HG02678 (cell line): ENCODE data around the gene TMEM108.
"Not testable (repeated sequence)": the region's sequence is repeated elsewhere in the genome, so short reads cannot be mapped to it uniquely, and the experiment has no call there.

Experiments
- ATAC-seq: cut with Tn5 transposase; IDR thresholded peaks from one replicate; pipeline ENCODE4 v1.9.1; 2021; ENCODE audit warnings: mild to moderate bottlenecking, moderate library complexity; ENCODE audit not compliant: unreplicated experiment

TMEM108 gene

DNA sequence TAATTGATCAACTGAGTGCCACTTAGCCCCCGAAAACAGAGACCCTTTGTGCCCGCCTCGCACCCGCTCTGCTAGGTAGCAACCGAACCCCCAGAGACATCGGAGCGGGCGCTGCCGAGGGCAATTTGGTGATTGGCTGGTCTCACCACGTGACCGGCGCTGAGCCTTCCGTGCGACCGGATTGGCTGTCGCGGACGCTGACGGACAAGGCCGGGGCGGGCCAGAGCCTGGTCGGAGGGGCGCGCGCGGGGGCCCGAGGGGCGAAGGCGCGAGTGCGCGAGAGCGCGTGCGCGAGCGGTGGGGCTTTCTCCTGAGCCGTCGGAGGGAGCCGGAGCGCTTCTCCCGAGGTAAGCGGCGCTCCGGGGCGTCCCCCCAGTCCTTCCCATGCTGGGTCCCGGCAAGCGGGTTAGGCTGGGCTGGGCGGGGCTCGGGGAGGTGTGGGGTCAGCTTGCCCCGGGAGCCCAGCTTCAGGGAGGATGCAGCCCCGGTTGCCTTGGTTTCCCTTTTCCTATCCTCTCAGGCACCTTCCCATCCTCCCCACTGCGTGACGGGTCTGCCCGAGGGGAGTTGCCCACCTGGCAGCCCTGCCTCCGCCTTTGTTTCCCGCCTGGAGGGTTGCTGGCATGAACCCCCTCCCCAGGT lies at the start of gene TMEM108:
TSS of gene TMEM108 (plus strand) at position 303 of the 642 bp plus-strand sequence.
- ATAC-seq, result peak; percentile 61

- ATAC-seq, result no peak
Observed at GRCh38 chr3:132995971-132996370, 42.2 kb upstream of the TMEM108 start.

GRCh38 chr3:132997404-132998185 lies 40.6 kb upstream of the TMEM108 start:
- ATAC-seq, result no peak

- ATAC-seq, result not testable (repeated sequence)
Observed at GRCh38 chr3:133005032-133005431, 33.2 kb upstream of the TMEM108 start.

- ATAC-seq, result no peak
Observed at GRCh38 chr3:133007601-133008000, 30.6 kb upstream of the TMEM108 start.

DNA sequence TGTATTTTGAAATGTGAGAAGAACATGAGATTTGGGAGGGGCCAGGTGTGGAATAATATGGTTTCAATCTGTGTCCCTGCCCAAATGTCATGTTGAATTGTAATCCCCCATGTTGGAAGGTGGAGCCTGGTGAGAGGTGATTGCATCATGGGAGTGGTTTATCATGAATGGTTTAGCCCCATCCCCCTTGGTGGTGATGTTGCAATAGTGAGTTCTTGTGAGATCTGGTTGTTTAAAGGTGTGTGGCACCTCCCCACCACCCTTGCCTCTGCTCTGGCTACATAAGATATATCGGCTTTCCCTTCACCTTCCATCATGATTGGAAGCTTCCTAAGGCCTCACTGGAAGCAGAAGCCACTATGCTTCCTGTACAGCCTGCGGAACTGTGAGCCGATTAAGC lies 23.9 kb upstream of the TMEM108 start:
- no peak for ATAC-seq

DNA sequence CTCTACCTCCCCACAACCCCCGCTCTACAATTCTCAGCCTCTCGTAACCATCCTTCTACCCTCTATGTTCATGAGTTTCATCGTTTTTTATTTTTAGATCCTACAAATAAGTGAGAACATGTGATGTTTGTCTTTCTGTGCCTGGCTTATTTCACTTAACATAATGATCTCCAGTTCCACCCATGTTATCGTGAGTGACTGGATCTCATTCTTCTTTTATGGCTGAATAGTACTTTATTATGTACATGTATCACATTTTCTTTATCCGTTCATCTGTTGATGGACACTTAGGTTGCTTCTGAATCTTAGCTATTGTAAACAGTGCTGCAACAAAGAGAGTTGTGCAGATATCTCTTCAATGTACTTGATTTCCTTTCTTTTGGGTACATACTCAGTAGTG lies 22.6 kb upstream of the TMEM108 start:
- ATAC-seq, result not testable (repeated sequence)

DNA sequence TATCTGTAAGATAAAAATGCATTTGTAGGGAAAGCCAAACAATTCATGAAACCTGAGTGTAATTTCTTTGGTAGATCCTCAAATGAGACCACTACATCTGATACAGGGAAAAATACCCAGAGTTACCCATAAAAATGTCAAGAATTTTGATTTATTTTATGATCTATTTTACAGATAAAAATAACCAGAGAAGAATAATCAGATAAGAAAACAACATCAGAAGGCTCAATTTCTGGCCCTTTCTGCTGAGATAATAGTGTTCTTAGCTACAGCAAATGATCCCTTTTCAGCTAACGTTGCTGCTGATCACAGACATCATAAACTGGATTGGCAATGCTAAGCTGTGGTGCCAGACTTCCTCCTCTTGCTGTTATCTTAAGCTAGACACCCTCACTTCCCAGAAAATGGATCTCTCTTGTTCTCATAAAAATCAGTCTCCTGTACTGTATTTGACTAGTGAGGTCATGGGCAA lies 21.3 kb upstream of the TMEM108 start:
- ATAC-seq, result no peak

DNA sequence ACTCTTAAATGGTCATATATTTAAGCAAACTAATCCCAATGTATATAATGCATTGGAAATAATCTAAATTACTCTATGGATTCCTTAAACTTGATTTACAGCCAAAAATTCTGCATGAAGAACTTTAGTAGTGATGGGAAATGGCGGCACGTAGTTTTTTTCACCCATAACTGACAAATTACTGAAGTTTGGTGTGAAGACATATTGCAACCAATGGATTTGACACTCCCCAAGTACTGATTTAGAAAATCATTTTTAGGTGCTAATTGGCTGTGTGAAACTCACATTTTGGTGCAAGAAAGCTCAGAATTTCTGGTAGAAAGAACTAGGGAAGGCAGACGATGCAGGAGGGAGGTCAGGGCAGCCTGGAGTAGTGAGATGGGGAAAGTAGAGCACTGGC lies 19.3 kb upstream of the TMEM108 start:
- ATAC-seq, result no peak

DNA sequence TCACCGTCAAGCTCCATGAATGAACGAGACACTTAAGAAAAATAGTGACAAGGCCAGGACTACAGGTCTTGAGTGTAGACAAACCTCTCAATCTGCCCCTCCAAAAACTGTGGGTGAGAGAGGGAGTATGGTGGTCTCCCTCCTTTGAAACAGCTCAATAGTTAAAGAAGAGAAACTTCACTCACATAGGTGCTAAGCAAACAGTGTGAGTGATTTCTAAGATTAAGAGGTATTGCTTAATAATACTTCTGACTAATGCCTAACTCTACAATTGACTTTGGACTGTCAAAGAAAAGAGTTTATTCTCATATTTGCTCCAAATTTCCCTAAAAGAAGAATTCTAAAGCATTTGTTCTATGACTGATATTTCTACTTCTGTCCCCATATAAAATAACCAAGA lies 17.0 kb upstream of the TMEM108 start:
- no peak for ATAC-seq

- no peak for ATAC-seq
Observed at GRCh38 chr3:133023362-133023761, 14.8 kb upstream of the TMEM108 start.

DNA sequence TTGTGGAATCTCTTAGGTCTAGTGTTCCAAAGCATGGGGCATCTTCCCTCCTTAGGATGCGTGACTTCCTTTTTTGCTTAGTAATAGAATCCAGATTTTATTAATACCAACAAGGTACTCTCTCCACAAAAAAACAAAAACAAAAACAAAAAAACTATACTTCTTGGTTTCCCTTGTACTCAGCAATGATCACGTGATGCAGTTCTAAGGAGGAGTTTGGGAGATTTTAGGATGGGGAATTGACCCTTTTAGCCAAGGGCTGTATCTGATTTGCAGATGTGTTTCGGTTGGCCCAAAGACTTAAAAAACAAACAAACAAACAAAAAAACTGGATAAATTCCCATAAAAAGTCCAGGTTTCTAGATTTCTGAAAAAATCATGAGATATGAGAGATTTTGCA lies 12.6 kb upstream of the TMEM108 start:
- no peak for ATAC-seq

DNA sequence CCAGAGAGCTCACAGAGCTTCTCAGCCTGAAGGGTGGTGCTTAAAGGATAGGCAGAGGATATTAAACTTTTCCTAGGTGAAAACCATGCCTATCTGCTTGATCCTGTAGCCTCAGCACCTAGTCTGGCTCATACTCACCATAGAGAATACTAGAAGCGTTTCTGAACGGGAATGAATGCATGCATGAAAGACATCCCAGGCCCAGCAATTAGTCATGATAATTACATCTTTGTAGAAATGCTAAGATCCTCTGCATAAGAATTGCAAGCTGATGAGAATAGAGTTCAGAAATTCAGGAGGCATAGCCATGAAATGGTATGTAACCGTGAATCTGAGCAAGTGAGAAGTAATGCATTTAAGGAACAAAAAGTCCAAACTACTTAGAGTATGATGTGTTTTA lies 5.9 kb upstream of the TMEM108 start:
- ATAC-seq, result no peak

GRCh38 chr3:133037436-133037835 lies 755 bp upstream of the TMEM108 start:
- no peak for ATAC-seq

GRCh38 chr3:133038731-133039375 lies 662 bp downstream of the TMEM108 start:
- ATAC-seq, result peak; percentile 20

GRCh38 chr3:133040696-133041523 lies 2.7 kb downstream of the TMEM108 start:
- no peak for ATAC-seq

- ATAC-seq, result no peak
Observed at GRCh38 chr3:133041524-133041829, 3.3 kb downstream of the TMEM108 start.

DNA sequence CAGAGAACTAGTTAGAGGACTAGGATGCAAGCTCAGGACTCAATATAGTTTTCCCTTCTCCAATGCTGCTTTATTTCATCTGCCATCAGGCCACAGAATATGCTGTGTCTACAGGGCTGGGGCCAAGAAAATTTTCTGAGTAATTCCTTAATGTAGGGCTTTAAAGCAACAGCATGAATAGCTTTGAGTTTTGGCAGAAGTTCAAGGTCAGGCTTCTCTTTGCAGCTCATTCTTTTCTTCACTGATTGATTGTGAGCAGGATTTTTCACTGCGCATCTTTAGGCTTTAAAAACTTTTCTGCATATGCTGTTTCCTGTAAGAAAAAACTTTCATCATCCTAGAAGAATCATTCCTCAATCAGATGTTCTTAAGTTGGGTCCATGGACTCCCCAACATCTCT lies 4.6 kb downstream of the TMEM108 start:
- no peak for ATAC-seq

DNA sequence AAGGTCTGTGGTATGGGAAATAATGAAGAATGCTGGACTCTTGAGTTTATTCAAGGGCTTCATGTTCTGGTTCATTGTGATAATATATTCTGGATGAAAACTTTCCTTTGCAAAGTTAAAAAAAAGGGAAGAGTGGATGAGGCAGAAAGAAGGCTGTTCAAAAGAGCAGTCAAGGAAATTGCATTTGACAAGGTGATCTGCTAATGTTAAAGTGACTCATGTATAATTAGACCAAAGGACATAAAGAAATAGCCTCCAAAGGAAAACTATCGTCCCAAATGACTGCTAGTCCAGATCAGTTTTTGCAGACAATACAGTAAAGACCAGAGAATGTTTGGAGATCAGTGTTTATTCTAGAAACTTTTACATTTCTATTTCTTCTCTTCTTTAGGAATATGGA lies 9.8 kb downstream of the TMEM108 start:
- ATAC-seq, result no peak

GRCh38 chr3:133049491-133049890 lies 11.3 kb downstream of the TMEM108 start:
- no peak for ATAC-seq

DNA sequence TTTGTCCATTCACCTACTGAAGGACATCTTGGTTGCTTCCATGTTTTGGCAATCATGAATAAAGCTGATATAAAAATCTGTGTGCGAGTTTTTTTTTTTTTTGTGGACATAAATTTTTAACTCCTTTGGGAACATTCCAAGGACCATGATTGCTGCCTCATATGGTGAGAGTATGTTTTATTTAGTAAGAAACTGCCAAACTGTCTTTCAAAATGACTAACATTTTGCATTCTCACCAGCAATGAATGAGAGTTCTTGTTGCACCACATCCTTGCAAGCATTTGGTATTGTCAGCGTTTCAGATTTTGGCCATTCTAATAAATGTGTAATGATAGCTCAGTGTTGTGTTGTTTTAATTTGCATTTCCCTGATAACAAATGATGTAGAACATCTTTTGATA lies 12.7 kb downstream of the TMEM108 start:
- no peak for ATAC-seq
